Measurements from ENCODE around the gene NAB2.

NAB2 gene

DNA sequence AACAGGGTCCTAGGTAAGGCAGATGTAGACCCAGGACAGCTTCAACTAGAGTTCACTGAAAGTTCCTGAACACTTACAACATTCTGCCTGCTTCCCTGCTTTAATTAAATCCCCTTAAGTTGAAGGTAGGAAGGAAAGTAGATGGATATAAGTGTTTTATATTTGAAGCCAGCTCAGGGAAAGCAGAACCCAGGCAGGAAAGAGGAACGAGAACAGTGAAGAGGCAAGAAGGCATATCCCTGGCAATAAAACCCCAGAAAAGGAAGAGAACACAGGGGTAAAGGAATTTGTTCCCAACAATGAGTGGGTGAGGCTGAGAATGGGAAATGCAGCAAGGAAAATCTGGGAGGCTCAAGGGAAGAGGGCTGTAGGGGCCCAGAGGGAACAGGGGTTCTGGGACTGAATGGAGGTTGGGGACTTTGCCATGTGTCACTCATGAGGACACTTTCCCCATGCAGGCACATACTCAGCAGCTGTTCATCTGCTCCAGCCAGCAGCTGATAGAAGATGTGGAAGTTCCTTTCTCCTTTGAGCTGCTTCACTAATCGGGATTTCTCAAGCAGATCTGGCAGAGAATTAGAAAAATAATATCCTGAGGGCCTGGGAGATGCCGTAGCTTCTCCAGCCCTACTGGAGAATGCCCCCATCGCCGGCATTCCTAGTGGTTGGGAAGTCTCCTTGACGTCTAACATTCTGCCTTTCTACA lies 42.7 kb upstream of the NAB2 start:
- Histone ChIP-seq H3K4me2 (ENCODE audit: low read depth, low read length, poor library complexity, severe bottlenecking) (no peak overlapping the region), H3K27ac (ENCODE audit: low read depth, low read length) (no peak overlapping the region), H3K27me3 (ENCODE audit: low read length) (no peaks in the 10 kb centered on the region), H2AFZ (ENCODE audit: low read depth, low read length, severe bottlenecking) (no peak overlapping the region), H3K4me3 (ENCODE audit: insufficient read depth, low read length, poor library complexity, severe bottlenecking) (no peak overlapping the region), H3F3A (ENCODE audit: insufficient read depth) (no peaks in the 10 kb centered on the region), H3K36me3 (ENCODE audit: low read length) (no peaks in the 10 kb centered on the region), H3K9me2 (replicated peaks; ENCODE audit: insufficient read depth, low read length) (no peaks in the 10 kb centered on the region), H4K20me1 (ENCODE audit: low read depth, low read length) (no peaks in the 10 kb centered on the region), H3K9me3 (ENCODE audit: insufficient read depth, low read length) (no peaks in the 10 kb centered on the region), H3K9ac (ENCODE audit: low read length) (no peak overlapping the region), H3K79me2 (ENCODE audit: insufficient read depth, low read length) (no peaks in the 10 kb centered on the region)
- no peak for TF ChIP-seq EZH2phosphoT487 (conservative IDR thresholded peaks at IDR 0.05; ENCODE audit: low read length)
- TF ChIP-seq, protein P1, sequence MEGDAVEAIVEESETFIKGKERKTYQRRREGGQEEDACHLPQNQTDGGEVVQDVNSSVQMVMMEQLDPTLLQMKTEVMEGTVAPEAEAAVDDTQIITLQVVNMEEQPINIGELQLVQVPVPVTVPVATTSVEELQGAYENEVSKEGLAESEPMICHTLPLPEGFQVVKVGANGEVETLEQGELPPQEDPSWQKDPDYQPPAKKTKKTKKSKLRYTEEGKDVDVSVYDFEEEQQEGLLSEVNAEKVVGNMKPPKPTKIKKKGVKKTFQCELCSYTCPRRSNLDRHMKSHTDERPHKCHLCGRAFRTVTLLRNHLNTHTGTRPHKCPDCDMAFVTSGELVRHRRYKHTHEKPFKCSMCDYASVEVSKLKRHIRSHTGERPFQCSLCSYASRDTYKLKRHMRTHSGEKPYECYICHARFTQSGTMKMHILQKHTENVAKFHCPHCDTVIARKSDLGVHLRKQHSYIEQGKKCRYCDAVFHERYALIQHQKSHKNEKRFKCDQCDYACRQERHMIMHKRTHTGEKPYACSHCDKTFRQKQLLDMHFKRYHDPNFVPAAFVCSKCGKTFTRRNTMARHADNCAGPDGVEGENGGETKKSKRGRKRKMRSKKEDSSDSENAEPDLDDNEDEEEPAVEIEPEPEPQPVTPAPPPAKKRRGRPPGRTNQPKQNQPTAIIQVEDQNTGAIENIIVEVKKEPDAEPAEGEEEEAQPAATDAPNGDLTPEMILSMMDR (IDR thresholded peaks at IDR 0.05; ENCODE audit: insufficient read depth, low read length, poor library complexity, severe bottlenecking): no peak

- H3K79me2 ChIP-seq (ENCODE audit: insufficient read depth, low read length): no peaks in the 10 kb centered on the region
- H3K9me2 ChIP-seq (replicated peaks; ENCODE audit: insufficient read depth, low read length): no peaks in the 10 kb centered on the region
- TF ChIP-seq, protein P1 (IDR thresholded peaks at IDR 0.05; ENCODE audit: insufficient read depth, low read length, poor library complexity, severe bottlenecking): no peak
- TF ChIP-seq EZH2phosphoT487 (conservative IDR thresholded peaks at IDR 0.05; ENCODE audit: low read length): no peak
- H3F3A ChIP-seq (ENCODE audit: insufficient read depth): no peaks in the 10 kb centered on the region
- no peak overlapping the region for H3K9ac ChIP-seq (ENCODE audit: low read length)
- H3K27me3 ChIP-seq (ENCODE audit: low read length): no peaks in the 10 kb centered on the region
- no peak overlapping the region for H3K4me2 ChIP-seq (ENCODE audit: low read depth, low read length, poor library complexity, severe bottlenecking)
- H3K36me3 ChIP-seq (ENCODE audit: low read length): no peaks in the 10 kb centered on the region
- no peaks in the 10 kb centered on the region for H4K20me1 ChIP-seq (ENCODE audit: low read depth, low read length)
- H3K27ac ChIP-seq (ENCODE audit: low read depth, low read length): no peak overlapping the region
- H3K4me3 ChIP-seq (ENCODE audit: insufficient read depth, low read length, poor library complexity, severe bottlenecking): no peak overlapping the region
- no peaks in the 10 kb centered on the region for H3K9me3 ChIP-seq (ENCODE audit: insufficient read depth, low read length)
- H2AFZ ChIP-seq (ENCODE audit: low read depth, low read length, severe bottlenecking): no peak overlapping the region
Measured at GRCh38 chr12:57046947-57047890, 41.7 kb upstream of the NAB2 start.

DNA sequence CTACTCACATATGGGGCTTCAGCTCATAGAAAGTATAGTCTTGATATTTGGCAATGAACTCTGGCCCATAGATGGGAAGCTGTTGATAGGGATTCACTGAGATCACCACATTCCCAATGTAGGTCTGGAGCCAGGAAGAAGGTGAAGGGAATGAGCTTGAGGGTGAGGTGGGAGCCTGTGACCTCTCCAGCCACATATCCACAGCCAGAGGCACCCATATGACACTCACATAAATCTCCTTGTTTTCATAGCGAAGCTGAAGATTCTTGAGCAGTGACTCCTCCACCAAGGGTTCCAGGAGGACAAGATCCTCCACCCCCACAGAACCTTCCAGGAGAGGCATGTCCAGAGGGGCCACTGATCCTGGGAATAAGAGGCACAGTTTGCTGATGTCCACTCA lies 40.9 kb upstream of the NAB2 start:
- H3F3A ChIP-seq (ENCODE audit: insufficient read depth): no peaks in the 10 kb centered on the region
- TF ChIP-seq, protein P1 (IDR thresholded peaks at IDR 0.05; ENCODE audit: insufficient read depth, low read length, poor library complexity, severe bottlenecking): no peak
- TF ChIP-seq EZH2phosphoT487 (conservative IDR thresholded peaks at IDR 0.05; ENCODE audit: low read length): no peak
- H3K9me2 ChIP-seq (replicated peaks; ENCODE audit: insufficient read depth, low read length): no peaks in the 10 kb centered on the region
- no peaks in the 10 kb centered on the region for H3K79me2 ChIP-seq (ENCODE audit: insufficient read depth, low read length)
- no peak overlapping the region for H3K27ac ChIP-seq (ENCODE audit: low read depth, low read length)
- H3K4me3 ChIP-seq (ENCODE audit: insufficient read depth, low read length, poor library complexity, severe bottlenecking): no peak overlapping the region
- H3K27me3 ChIP-seq (ENCODE audit: low read length): no peaks in the 10 kb centered on the region
- no peak overlapping the region for H3K9ac ChIP-seq (ENCODE audit: low read length)
- H3K9me3 ChIP-seq (ENCODE audit: insufficient read depth, low read length): no peaks in the 10 kb centered on the region
- H3K4me2 ChIP-seq (ENCODE audit: low read depth, low read length, poor library complexity, severe bottlenecking): no peak overlapping the region
- H4K20me1 ChIP-seq (ENCODE audit: low read depth, low read length): no peaks in the 10 kb centered on the region
- H3K36me3 ChIP-seq (ENCODE audit: low read length): no peaks in the 10 kb centered on the region
- no peak overlapping the region for H2AFZ ChIP-seq (ENCODE audit: low read depth, low read length, severe bottlenecking)

Measured in SU-DHL-6 (cell line).